Progenitor cell of endocrine pancreas (in vitro differentiated cells): ENCODE measurements around the gene KRT5. TPM values are rescaled to one million over a fixed set of nuclear protein-coding genes. Genes with fewer than 3 reads are reported as not detected.
"Not testable (repeated sequence)": the region's sequence is repeated elsewhere in the genome, so short reads cannot be mapped to it uniquely, and the experiment has no call there.

Experiments
- DNase-seq: peaks from one replicate; pipeline ENCODE4 v3.0.0; 2021; ENCODE audit warnings: low spot score; ENCODE audit not compliant: unreplicated experiment
- H3K27ac Mint-ChIP-seq: 2 replicates; pipeline ENCODE4 v1.8.0; 2021; ENCODE audit warnings: mild to moderate bottlenecking, moderate library complexity, mixed read lengths
- H3K27me3 Mint-ChIP-seq: 2 replicates; pipeline ENCODE4 v1.8.0; 2021; ENCODE audit warnings: mixed read lengths
- H3K36me3 Mint-ChIP-seq: 2 replicates; pipeline ENCODE4 v1.8.0; 2022; ENCODE audit warnings: mixed read lengths; ENCODE audit not compliant: insufficient read depth
- H3K4me1 Mint-ChIP-seq: 2 replicates; pipeline ENCODE4 v1.8.0; 2021; ENCODE audit warnings: low read depth, mixed read lengths
- H3K4me3 Mint-ChIP-seq: 2 replicates; pipeline ENCODE4 v1.8.0; 2021; ENCODE audit warnings: low read depth, mild to moderate bottlenecking, moderate library complexity, mixed read lengths
- H3K9me3 Mint-ChIP-seq: 2 replicates; pipeline ENCODE4 v1.8.0; 2021; ENCODE audit warnings: low read depth, mixed read lengths
- CTCF ChIP-seq: fragments of 200-600 bp; sonication (generic); IDR thresholded peaks from one replicate; pipeline ENCODE4 v1.5.0; 2021; ENCODE audit warnings: antibody characterized with exemption, mild to moderate bottlenecking; ENCODE audit not compliant: unreplicated experiment
- total RNA-seq: library from RNA; stranded (reverse); gene quantifications from 2 replicates; pipeline ENCODE4 v1.2.1, GENCODE V29; 2021

The KRT5 gene
- total RNA-seq, 1 donor from 2014 or later, result not detected

- no peak overlapping the region for H3K4me3 Mint-ChIP-seq
- no peaks in the 10 kb centered on the region for H3K4me1 Mint-ChIP-seq
- no peaks in the 10 kb centered on the region for H3K36me3 Mint-ChIP-seq
- TF ChIP-seq CTCF, result no peak
- peaks cover 13% of the 10 kb centered on the region for H3K27me3 Mint-ChIP-seq
- no peak overlapping the region for H3K27ac Mint-ChIP-seq
- H3K9me3 Mint-ChIP-seq, result peaks cover 12% of the 10 kb centered on the region
- no peak for DNase-seq
Measured at GRCh38 chr12:52502877-52503276, 17.3 kb downstream of the KRT5 start.

GRCh38 chr12:52501490-52501889 lies 18.7 kb downstream of the KRT5 start:
- Mint-ChIP-seq H3K4me1 (no peaks in the 10 kb centered on the region), H3K9me3 (peaks cover 12% of the 10 kb centered on the region), H3K4me3 (no peak overlapping the region), H3K27ac (no peak overlapping the region), H3K27me3 (peaks cover 7% of the 10 kb centered on the region), H3K36me3 (no peaks in the 10 kb centered on the region)
- TF ChIP-seq CTCF, result no peak
- DNase-seq, result no peak

GRCh38 chr12:52500574-52500973 lies 19.6 kb downstream of the KRT5 start:
- not testable (repeated sequence) for H3K27ac Mint-ChIP-seq, H3K4me3 Mint-ChIP-seq

GRCh38 chr12:52499806-52500560 lies 20.2 kb downstream of the KRT5 start:
- no peak for TF ChIP-seq CTCF
- Mint-ChIP-seq H3K4me1 (peaks cover 3% of the 10 kb centered on the region), H3K36me3 (no peaks in the 10 kb centered on the region), H3K4me3 (no peak overlapping the region), H3K27ac (no peak overlapping the region), H3K9me3 (peaks cover 12% of the 10 kb centered on the region), H3K27me3 (peaks cover 8% of the 10 kb centered on the region)
- no peak for DNase-seq

More at GRCh38 chr12:52500574-52500973, 19.6 kb downstream of the KRT5 start:
- peaks cover 12% of the 10 kb centered on the region for H3K9me3 Mint-ChIP-seq
- not testable (repeated sequence) for H3K36me3 Mint-ChIP-seq, DNase-seq, H3K4me1 Mint-ChIP-seq, H3K27me3 Mint-ChIP-seq

- DNase-seq, result no peak
- peaks cover 16% of the 10 kb centered on the region for H3K27me3 Mint-ChIP-seq
- TF ChIP-seq CTCF, result no peak
- H3K9me3 Mint-ChIP-seq, result peaks cover 12% of the 10 kb centered on the region
- no peaks in the 10 kb centered on the region for H3K36me3 Mint-ChIP-seq
- H3K4me1 Mint-ChIP-seq, result peaks cover 3% of the 10 kb centered on the region
- H3K27ac Mint-ChIP-seq, result no peak overlapping the region
- no peak overlapping the region for H3K4me3 Mint-ChIP-seq
Measured at GRCh38 chr12:52498946-52499345, 21.2 kb downstream of the KRT5 start.

- Mint-ChIP-seq H3K9me3 (peaks cover 9% of the 10 kb centered on the region), H3K27ac (no peak overlapping the region), H3K4me1 (peaks cover 3% of the 10 kb centered on the region), H3K36me3 (no peaks in the 10 kb centered on the region), H3K4me3 (no peak overlapping the region), H3K27me3 (peaks cover 19% of the 10 kb centered on the region)
- no peak for DNase-seq
- no peak for TF ChIP-seq CTCF
Measured at GRCh38 chr12:52497975-52498374, 22.2 kb downstream of the KRT5 start.
